ENCODE results near the gene COX18. TPM values are rescaled to one million over a fixed set of nuclear protein-coding genes. Genes with fewer than 3 reads are reported as not detected.

COX18 gene
- total and polyA plus RNA-seq, 2 experiments from 2014 or later: 9.6 to 44.7 TPM

DNA sequence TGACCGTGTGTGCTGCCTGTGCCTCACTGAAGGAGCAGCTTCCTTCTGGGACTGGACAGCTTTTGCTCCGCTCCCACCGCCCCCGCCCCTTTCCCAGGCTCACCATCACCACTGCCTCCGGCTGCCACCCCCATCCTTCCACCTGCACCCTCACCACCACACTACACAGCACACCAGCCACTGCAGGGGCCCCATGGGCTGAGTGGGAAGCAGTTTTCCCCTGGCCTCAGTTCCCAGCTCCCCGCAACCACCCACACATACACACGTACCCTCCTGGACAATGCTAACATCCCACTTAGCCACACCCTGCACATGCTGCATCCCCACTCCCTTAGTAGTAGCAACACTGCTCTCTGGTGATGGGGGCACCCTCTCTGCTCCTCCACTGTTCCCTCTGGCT lies 29.6 kb upstream of the COX18 start (continued):
- TF ChIP-seq, protein P1, sequence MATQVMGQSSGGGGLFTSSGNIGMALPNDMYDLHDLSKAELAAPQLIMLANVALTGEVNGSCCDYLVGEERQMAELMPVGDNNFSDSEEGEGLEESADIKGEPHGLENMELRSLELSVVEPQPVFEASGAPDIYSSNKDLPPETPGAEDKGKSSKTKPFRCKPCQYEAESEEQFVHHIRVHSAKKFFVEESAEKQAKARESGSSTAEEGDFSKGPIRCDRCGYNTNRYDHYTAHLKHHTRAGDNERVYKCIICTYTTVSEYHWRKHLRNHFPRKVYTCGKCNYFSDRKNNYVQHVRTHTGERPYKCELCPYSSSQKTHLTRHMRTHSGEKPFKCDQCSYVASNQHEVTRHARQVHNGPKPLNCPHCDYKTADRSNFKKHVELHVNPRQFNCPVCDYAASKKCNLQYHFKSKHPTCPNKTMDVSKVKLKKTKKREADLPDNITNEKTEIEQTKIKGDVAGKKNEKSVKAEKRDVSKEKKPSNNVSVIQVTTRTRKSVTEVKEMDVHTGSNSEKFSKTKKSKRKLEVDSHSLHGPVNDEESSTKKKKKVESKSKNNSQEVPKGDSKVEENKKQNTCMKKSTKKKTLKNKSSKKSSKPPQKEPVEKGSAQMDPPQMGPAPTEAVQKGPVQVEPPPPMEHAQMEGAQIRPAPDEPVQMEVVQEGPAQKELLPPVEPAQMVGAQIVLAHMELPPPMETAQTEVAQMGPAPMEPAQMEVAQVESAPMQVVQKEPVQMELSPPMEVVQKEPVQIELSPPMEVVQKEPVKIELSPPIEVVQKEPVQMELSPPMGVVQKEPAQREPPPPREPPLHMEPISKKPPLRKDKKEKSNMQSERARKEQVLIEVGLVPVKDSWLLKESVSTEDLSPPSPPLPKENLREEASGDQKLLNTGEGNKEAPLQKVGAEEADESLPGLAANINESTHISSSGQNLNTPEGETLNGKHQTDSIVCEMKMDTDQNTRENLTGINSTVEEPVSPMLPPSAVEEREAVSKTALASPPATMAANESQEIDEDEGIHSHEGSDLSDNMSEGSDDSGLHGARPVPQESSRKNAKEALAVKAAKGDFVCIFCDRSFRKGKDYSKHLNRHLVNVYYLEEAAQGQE (IDR thresholded peaks at IDR 0.05; ENCODE audit: unreplicated experiment): no peak
- TF ChIP-seq JUNB (IDR thresholded peaks at IDR 0.05; ENCODE audit: unreplicated experiment) (no peak), ZNF331 (CRISPR knock-in tag; IDR thresholded peaks at IDR 0.05; ENCODE audit: low read depth) (no peak), CREB1 (CRISPR knock-in tag; IDR thresholded peaks at IDR 0.05; ENCODE audit: low read depth) (no peak), POLR2AphosphoS5 (IDR thresholded peaks at IDR 0.05; ENCODE audit: low read depth) (no peak), EZH2phosphoT487 (IDR thresholded peaks at IDR 0.05; ENCODE audit: unreplicated experiment) (no peak), NANOG (IDR thresholded peaks at IDR 0.05; ENCODE audit: borderline replicate concordance) (no peak), STAT1 (IDR thresholded peaks at IDR 0.05; ENCODE audit: unreplicated experiment) (no peak), EZH2 (IDR thresholded peaks at IDR 0.05; ENCODE audit: low read depth, unreplicated experiment) (no peak)
- TF ChIP-seq, protein P2, sequence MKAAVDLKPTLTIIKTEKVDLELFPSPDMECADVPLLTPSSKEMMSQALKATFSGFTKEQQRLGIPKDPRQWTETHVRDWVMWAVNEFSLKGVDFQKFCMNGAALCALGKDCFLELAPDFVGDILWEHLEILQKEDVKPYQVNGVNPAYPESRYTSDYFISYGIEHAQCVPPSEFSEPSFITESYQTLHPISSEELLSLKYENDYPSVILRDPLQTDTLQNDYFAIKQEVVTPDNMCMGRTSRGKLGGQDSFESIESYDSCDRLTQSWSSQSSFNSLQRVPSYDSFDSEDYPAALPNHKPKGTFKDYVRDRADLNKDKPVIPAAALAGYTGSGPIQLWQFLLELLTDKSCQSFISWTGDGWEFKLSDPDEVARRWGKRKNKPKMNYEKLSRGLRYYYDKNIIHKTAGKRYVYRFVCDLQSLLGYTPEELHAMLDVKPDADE (IDR thresholded peaks at IDR 0.05): no peak
- TF ChIP-seq, protein P3, sequence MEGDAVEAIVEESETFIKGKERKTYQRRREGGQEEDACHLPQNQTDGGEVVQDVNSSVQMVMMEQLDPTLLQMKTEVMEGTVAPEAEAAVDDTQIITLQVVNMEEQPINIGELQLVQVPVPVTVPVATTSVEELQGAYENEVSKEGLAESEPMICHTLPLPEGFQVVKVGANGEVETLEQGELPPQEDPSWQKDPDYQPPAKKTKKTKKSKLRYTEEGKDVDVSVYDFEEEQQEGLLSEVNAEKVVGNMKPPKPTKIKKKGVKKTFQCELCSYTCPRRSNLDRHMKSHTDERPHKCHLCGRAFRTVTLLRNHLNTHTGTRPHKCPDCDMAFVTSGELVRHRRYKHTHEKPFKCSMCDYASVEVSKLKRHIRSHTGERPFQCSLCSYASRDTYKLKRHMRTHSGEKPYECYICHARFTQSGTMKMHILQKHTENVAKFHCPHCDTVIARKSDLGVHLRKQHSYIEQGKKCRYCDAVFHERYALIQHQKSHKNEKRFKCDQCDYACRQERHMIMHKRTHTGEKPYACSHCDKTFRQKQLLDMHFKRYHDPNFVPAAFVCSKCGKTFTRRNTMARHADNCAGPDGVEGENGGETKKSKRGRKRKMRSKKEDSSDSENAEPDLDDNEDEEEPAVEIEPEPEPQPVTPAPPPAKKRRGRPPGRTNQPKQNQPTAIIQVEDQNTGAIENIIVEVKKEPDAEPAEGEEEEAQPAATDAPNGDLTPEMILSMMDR (conservative IDR thresholded peaks at IDR 0.05; ENCODE audit: low read depth in 2 of 2): no peak

DNA sequence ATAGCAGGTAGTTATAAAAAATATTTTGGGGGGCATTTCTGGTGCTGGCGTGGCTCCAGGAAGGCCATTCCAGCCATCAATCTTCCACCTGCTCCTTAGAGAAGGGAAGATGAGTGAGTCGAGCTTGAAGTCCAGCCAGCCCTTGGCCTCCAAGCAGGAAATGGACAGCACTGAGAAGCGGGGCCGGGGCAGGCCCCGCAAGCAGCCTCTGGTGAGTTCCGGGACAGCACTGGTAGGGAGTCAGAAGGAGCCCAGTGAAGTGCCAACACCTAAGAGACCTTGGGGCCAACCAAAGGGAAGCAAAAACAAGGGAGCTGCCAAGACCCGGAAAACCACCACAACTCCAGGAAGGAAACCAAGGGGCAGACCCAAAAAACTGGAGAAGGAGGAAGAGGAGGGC lies 29.2 kb upstream of the COX18 start:
- Histone ChIP-seq H3K4me3 (no peak overlapping the region), H3F3A (replicated peaks; ENCODE audit: low read depth) (no peaks in the 10 kb centered on the region), H3K79me2 (replicated peaks; ENCODE audit: insufficient read depth) (no peaks in the 10 kb centered on the region; the same call in 1 of the 2 replicates), H3K4me1 (ENCODE audit: insufficient read depth) (no peaks in the 10 kb centered on the region), H3K4me2 (no peak overlapping the region), H3K27ac (ENCODE audit: low read depth) (no peak overlapping the region), H3K27me3 (ENCODE audit: insufficient read depth) (no peaks in the 10 kb centered on the region), H2AFZ (no peak overlapping the region), H3K9me2 (ENCODE audit: insufficient read depth) (no peaks in the 10 kb centered on the region), H4K20me1 (replicated peaks; ENCODE audit: insufficient read depth) (no peaks in the 10 kb centered on the region), H3K36me3 (ENCODE audit: insufficient read depth) (peaks cover 51% of the 10 kb centered on the region)
- no peaks in the 10 kb centered on the region for H3K4me1 Mint-ChIP-seq
- DNase-seq (ENCODE audit: low spot score): no peak
- H3K27me3 Mint-ChIP-seq (ENCODE audit: insufficient read depth, low read depth, poor library complexity): peaks cover 12% of the 10 kb centered on the region
- no peaks in the 10 kb centered on the region for H3K9me3 Mint-ChIP-seq
- no peak for ATAC-seq
- no peak overlapping the region for H3K4me3 Mint-ChIP-seq
- H3K36me3 Mint-ChIP-seq (ENCODE audit: low read depth): peaks cover 51% of the 10 kb centered on the region
- no peak overlapping the region for H3K27ac Mint-ChIP-seq
- TF ChIP-seq ZNF331 (CRISPR knock-in tag; IDR thresholded peaks at IDR 0.05; ENCODE audit: low read depth): no peak
- no peak for TF ChIP-seq NANOG (IDR thresholded peaks at IDR 0.05; ENCODE audit: borderline replicate concordance)
- no peak for TF ChIP-seq ZNF114 (CRISPR knock-in tag; IDR thresholded peaks at IDR 0.05)
- TF ChIP-seq, protein P2 (IDR thresholded peaks at IDR 0.05): no peak
- TF ChIP-seq EZH2phosphoT487 (IDR thresholded peaks at IDR 0.05; ENCODE audit: unreplicated experiment): no peak
- TF ChIP-seq, protein P3 (conservative IDR thresholded peaks at IDR 0.05; ENCODE audit: low read depth in 2 of 2): no peak
